NCI-H2107 treated with DMSO at 0.1 percent for 48 hours (cell line): Measurements from ENCODE around the gene E4F1.

Source experiments
- DNase-seq: peaks from one replicate; lab custom pipeline; 2025; ENCODE audit not compliant: unreplicated experiment; lab: John Stamatoyannopoulos, UW

The E4F1 gene

GRCh38 chr16:2271848-2272461, 48.6 kb downstream of the E4F1 start:
- no peak for DNase-seq

- DNase-seq: no peak
These were observed 50.1 kb downstream of the E4F1 start for GRCh38 chr16:2273484-2273883.

GRCh38 chr16:2273931-2274330, 50.5 kb downstream of the E4F1 start:
- DNase-seq: no peak

GRCh38 chr16:2275476-2276367, 52.3 kb downstream of the E4F1 start:
- no peak for DNase-seq

GRCh38 chr16:2276368-2277195, 53.2 kb downstream of the E4F1 start:
- DNase-seq: no peak

GRCh38 chr16:2277466-2278271, 54.3 kb downstream of the E4F1 start:
- no peak for DNase-seq

GRCh38 chr16:2278272-2278608, 54.8 kb downstream of the E4F1 start:
- DNase-seq: no peak

GRCh38 chr16:2278956-2279800, 55.8 kb downstream of the E4F1 start:
- no peak for DNase-seq

- DNase-seq: no peak
These were observed 57.1 kb downstream of the E4F1 start for GRCh38 chr16:2280461-2280860.

- no peak for DNase-seq
These were observed 57.7 kb downstream of the E4F1 start for GRCh38 chr16:2280981-2281542.

- DNase-seq: no peak
These were observed 58.9 kb downstream of the E4F1 start for GRCh38 chr16:2282262-2282661.

GRCh38 chr16:2282866-2283555, 59.6 kb downstream of the E4F1 start:
- DNase-seq: no peak

- no peak for DNase-seq
These were observed 60.8 kb downstream of the E4F1 start for GRCh38 chr16:2284001-2284770.

GRCh38 chr16:2284797-2285576, 61.6 kb downstream of the E4F1 start:
- DNase-seq: no peak
